ENCODE data around the gene MESP2.

DNA sequence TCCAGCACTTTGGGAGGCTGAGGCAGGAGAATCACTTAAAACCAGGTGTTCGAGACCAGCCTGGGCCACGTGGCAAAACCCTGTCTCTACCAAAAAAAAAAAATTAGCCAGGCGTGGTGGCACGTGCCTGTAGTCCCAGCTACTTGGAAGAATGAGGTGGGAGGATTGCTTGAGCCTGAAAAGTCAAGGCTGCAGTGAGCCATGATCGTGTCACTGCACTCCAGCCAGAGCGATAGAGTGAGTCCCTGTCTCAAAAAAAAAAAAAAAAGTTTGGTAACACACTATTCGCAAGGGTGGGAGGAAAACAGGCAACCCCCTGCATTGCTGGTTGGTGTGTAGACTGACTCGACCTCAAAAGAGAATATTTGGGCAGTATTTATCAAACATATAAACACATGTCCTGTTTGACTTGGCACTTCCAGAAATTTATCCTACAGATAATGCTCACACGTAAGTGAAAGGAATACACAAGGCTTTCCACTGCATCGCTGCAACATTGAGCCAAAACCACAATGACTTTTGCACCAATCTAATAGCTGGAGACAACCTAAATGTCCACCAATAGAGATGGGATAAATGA, 41.7 kb downstream of the MESP2 start:
- TF ChIP-seq TAF1 (IDR thresholded peaks at IDR 0.05; ENCODE audit: borderline replicate concordance, low read depth, low read length) (no peak), POLR2A (IDR thresholded peaks at IDR 0.05; ENCODE audit: low read depth, low read length) (no peak)
